SK-N-SH (cell line): ENCODE measurements around the gene PDXDC1. TPM values are rescaled to one million over a fixed set of nuclear protein-coding genes. Genes with fewer than 3 reads are reported as not detected.
"Not testable (repeated sequence)": the region's sequence is repeated elsewhere in the genome, so short reads cannot be mapped to it uniquely, and the experiment has no call there.

Source experiments
- CTCF ChIA-PET: fragments of 300-600, 350-600 bp; formaldehyde crosslinking; extraction: SDS; loops from one replicate; lab custom pipeline; 2021; lab: Yijun Ruan, JAX
- POLR2A ChIA-PET: fragments of 350-600 bp; sonication (Branson Sonifier 250); formaldehyde crosslinking; extraction: SDS; loops from one replicate; lab custom pipeline; 2020; ENCODE audit warnings: antibody characterized with exemption, inconsistent platforms; lab: Yijun Ruan, JAX
- DNase-seq: peaks from one replicate; pipeline ENCODE4 v3.0.0; 2012
- H2AFZ ChIP-seq: fragments of 200-600 bp; sonication (generic); 2 replicates; pipeline ENCODE4 v1.8.1; 2016; ENCODE audit warnings: antibody characterized with exemption, mild to moderate bottlenecking, low read depth
- H3F3A ChIP-seq: fragments of 200-600 bp; sonication (generic); replicated peaks from 2 replicates; pipeline ENCODE3; 2016; ENCODE audit warnings: antibody characterized with exemption, mild to moderate bottlenecking; ENCODE audit not compliant: insufficient read depth
- H3K27ac ChIP-seq, 2 experiments: fragments of 200-500 bp in 1 of 2; fragments of 200-600 bp in 1 of 2; sonication (Bioruptor generic) in 1 of 2; sonication (generic), shearing (Covaris generic) in 1 of 2; 2 replicates each; pipeline versions ENCODE4 v1.5.1 to v1.6.1; 2014 to 2016; ENCODE audit warnings: low read depth in 2 of 2, inconsistent platforms in 1 of 2, low read length in 1 of 2, mild to moderate bottlenecking in 1 of 2, mixed read lengths in 1 of 2
- H3K27me3 ChIP-seq: fragments of 200-600 bp; sonication (generic), shearing (Covaris generic); 2 replicates; pipeline ENCODE4 v1.6.1; 2016; ENCODE audit warnings: mixed run types; ENCODE audit not compliant: insufficient read depth
- H3K36me3 ChIP-seq, 2 experiments: fragments of 200-500 bp in 1 of 2; fragments of 200-600 bp in 1 of 2; sonication (Bioruptor generic) in 1 of 2; sonication (generic) in 1 of 2; replicated peaks in 1 of 2; 2 replicates each; pipeline versions ENCODE3 to v1.5.1; 2014 to 2016; ENCODE audit warnings: low read length in 1 of 2, mild to moderate bottlenecking in 1 of 2; ENCODE audit not compliant: insufficient read depth in 2 of 2, control insufficient read depth in 1 of 2
- H3K4me1 ChIP-seq, 2 experiments: fragments of 200-500 bp in 1 of 2; fragments of 200-600 bp in 1 of 2; sonication (Bioruptor generic) in 1 of 2; sonication (generic), shearing (Covaris generic) in 1 of 2; 2 replicates each; pipeline versions ENCODE4 v1.5.1 to v1.6.1; 2014 to 2016; ENCODE audit warnings: low read depth in 1 of 2, low read length in 1 of 2, mixed run types in 1 of 2; ENCODE audit not compliant: insufficient read depth in 2 of 2, control insufficient read depth in 1 of 2
- H3K4me2 ChIP-seq: fragments of 200-600 bp; sonication (generic), shearing (Covaris generic); 2 replicates; pipeline ENCODE4 v1.6.1; 2017; ENCODE audit warnings: mixed run types
- H3K4me3 ChIP-seq, 2 experiments: fragments of 200-500 bp in 1 of 2; fragments of 200-600 bp in 1 of 2; sonication (Bioruptor generic) in 1 of 2; sonication (generic), shearing (Covaris generic) in 1 of 2; 2 replicates each; pipeline versions ENCODE4 v1.5.1 to v1.8.1; 2014 to 2016; ENCODE audit warnings: low read depth in 2 of 2, inconsistent platforms in 1 of 2, low read length in 1 of 2, mild to moderate bottlenecking in 1 of 2, mixed read lengths in 1 of 2, moderate library complexity in 1 of 2
- H3K79me2 ChIP-seq: fragments of 200-600 bp; sonication (generic); 2 replicates; pipeline ENCODE4 v1.8.1; 2017; ENCODE audit warnings: mild to moderate bottlenecking; ENCODE audit not compliant: insufficient read depth
- H3K9ac ChIP-seq: fragments of 200-600 bp; sonication (generic); 2 replicates; pipeline ENCODE4 v1.6.1; 2017; ENCODE audit warnings: mixed run types
- H3K9me2 ChIP-seq: fragments of 200-600 bp; sonication (generic); 2 replicates; pipeline ENCODE4 v1.6.1; 2017; ENCODE audit warnings: mixed run types
- H3K9me3 ChIP-seq: fragments of 200-600 bp; sonication (generic); 2 replicates; pipeline ENCODE4 v1.6.1; 2017; ENCODE audit warnings: mixed run types, mild to moderate bottlenecking, moderate library complexity
- H4K20me1 ChIP-seq: fragments of 200-600 bp; sonication (generic); 2 replicates; pipeline ENCODE4 v1.6.1; 2017; ENCODE audit warnings: mild to moderate bottlenecking, mixed run types; ENCODE audit not compliant: insufficient read depth
- WGBS: methylation state at CpG from one replicate; pipeline ENCODE4 v1.1.6; 2017; ENCODE audit warnings: low lambda C conversion rate; 5-methylcytosine and 5-hydroxymethylcytosine counted together
- polyA plus RNA-seq, 3 experiments: library from polyadenylated mRNA; depleted of rRNA; stranded (reverse); fragments of >200 nt; gene quantifications; 2 replicates each; pipeline ENCODE4 v1.2.3, GENCODE V29; 2012

Gene PDXDC1
- polyA plus RNA-seq, 1 of the 3 experiments (the other 2 are of a cell fraction), result 37.4 TPM

DNA sequence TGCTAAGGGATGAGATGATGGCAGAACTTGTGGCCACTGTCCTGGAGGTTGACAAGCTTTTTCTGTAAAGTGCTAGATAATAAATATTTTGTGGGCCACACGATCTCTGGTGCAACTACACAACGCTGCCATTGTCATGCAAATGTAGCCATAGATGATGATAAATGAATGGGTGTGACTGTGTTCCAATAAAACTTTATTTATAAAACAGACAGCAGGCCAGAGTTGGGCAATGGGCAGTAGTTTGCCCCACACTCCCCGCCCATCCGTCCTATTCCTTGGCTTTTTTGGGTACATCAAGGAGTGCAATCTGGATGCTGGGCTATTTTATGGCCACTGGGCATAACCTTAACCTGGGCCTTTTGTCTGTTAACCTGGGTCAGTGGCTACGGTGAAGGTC is 184.8 kb downstream of the PDXDC1 start:
- POLR2A ChIA-PET, result not testable (repeated sequence)

GRCh38 chr16:15160571-15160970 is 185.7 kb downstream of the PDXDC1 start:
- H3K9me3 ChIP-seq, H3K9ac ChIP-seq, CTCF ChIA-PET, H3K4me3 ChIP-seq, DNase-seq, H3K4me2 ChIP-seq, H4K20me1 ChIP-seq, H3K79me2 ChIP-seq, H2AFZ ChIP-seq, H3K4me1 ChIP-seq, H3K36me3 ChIP-seq, POLR2A ChIA-PET, H3K27me3 ChIP-seq, H3K9me2 ChIP-seq, H3K27ac ChIP-seq, H3F3A ChIP-seq: not testable (repeated sequence)
- 87% methylated on average over 7 of the region's 10 CpGs for WGBS

More for the DNA sequence above, 184.8 kb downstream of the PDXDC1 start:
- DNase-seq, H3K9ac ChIP-seq, H3K36me3 ChIP-seq, H3K4me2 ChIP-seq, H3K4me3 ChIP-seq, H3F3A ChIP-seq, H3K9me3 ChIP-seq, H3K4me1 ChIP-seq, H2AFZ ChIP-seq, H3K79me2 ChIP-seq, CTCF ChIA-PET, H3K27me3 ChIP-seq, H3K27ac ChIP-seq, H3K9me2 ChIP-seq, H4K20me1 ChIP-seq: not testable (repeated sequence)
- 74% methylated on average over 4 of the region's 5 CpGs for WGBS

DNA sequence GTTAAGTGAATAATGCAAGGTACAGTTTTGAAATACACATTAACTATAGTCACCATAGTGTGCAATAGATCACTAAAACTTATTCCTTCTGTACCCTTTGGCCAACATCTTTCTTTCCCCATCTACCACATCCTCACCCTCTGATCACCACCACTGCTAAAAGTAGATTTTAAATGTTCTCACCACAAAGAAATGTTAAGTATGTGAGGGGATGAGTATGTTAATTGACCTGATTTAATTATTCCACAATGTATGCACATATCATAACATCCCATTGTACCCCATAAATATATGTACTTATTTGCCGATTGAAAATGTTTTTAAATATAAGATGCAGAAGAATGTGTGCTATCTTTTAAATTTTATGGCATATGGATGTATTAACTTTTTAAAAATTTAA is 188.2 kb downstream of the PDXDC1 start:
- H3K9me2 ChIP-seq, POLR2A ChIA-PET, H3K27me3 ChIP-seq, H3F3A ChIP-seq, H3K4me3 ChIP-seq, H3K27ac ChIP-seq, H3K79me2 ChIP-seq, H3K9me3 ChIP-seq, H2AFZ ChIP-seq, DNase-seq, H3K36me3 ChIP-seq, CTCF ChIA-PET, H3K9ac ChIP-seq, H4K20me1 ChIP-seq, H3K4me2 ChIP-seq, H3K4me1 ChIP-seq: not testable (repeated sequence)
- WGBS, result 88% methylated on average over 1 of the region's 1 CpG

DNA sequence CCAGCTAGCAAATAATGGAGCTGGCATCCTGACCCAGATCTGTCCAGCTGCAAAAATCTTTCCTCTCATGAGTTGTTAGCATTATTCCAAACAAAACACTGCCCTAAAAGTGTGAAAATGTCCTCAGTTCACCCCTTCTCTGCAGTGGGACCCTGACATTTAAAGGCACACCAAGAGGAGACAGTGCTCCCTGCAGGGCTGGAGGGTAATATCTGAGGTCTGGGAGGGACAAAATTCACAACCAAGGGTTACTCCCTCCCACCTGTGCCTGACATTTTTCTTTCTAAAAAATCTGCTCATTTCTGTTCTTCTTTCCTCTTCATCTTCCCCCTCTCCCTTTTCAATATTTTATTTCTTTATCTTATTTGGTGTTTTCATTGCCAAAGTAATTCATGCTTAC is 191.4 kb downstream of the PDXDC1 start:
- H3K4me3 ChIP-seq, H2AFZ ChIP-seq, H3K36me3 ChIP-seq, CTCF ChIA-PET, H3K4me2 ChIP-seq, DNase-seq, H3F3A ChIP-seq, H3K9me2 ChIP-seq, H3K9me3 ChIP-seq, H3K27ac ChIP-seq, H3K9ac ChIP-seq, H3K27me3 ChIP-seq, H3K79me2 ChIP-seq, H4K20me1 ChIP-seq, POLR2A ChIA-PET, H3K4me1 ChIP-seq: not testable (repeated sequence)

GRCh38 chr16:15168303-15168702 is 193.5 kb downstream of the PDXDC1 start:
- H3K9me2 ChIP-seq, H3K4me1 ChIP-seq, H4K20me1 ChIP-seq, H3F3A ChIP-seq, H3K4me3 ChIP-seq, H3K4me2 ChIP-seq, H2AFZ ChIP-seq, POLR2A ChIA-PET, H3K27ac ChIP-seq, H3K9me3 ChIP-seq, H3K79me2 ChIP-seq, DNase-seq, H3K36me3 ChIP-seq, H3K27me3 ChIP-seq, CTCF ChIA-PET, H3K9ac ChIP-seq: not testable (repeated sequence)
- 27% methylated on average over 3 of the region's 3 CpGs for WGBS

DNA sequence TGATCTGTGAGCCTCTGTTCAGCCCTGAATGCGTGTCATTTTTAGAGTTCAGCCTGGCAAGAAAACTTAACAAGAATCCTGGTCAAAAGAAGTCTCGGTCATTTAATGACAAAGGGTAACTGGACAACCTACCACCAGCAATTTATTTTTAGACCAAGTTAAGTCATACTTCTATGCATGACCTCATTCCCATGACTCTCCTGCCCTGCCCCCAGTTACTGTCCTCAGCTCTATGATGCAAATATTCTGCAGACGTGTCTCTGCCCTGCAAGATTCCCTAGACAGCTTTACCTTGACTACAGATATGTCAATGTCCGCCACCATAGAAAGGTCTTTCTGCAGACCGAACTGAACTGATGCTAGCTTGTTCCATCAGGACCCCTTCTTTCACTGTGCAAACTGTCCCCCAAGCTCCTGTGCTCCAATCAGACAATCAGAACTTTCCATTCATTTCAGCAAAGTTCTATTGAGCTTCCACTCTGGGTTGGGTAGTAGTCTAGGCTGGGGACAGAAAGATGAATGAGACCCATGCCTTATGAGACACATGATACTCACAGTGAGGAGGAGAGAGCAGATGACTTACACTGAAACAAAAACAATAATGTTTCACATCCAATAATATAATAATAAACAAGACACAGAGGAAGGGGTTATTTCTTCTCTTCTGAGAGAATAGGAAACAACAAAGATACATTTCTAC is 194.3 kb downstream of the PDXDC1 start:
- H3K36me3 ChIP-seq, H3F3A ChIP-seq, CTCF ChIA-PET, H2AFZ ChIP-seq, H3K4me1 ChIP-seq, H3K27ac ChIP-seq, H3K9me3 ChIP-seq, DNase-seq, POLR2A ChIA-PET, H4K20me1 ChIP-seq, H3K27me3 ChIP-seq, H3K9ac ChIP-seq, H3K79me2 ChIP-seq, H3K4me3 ChIP-seq, H3K4me2 ChIP-seq, H3K9me2 ChIP-seq: not testable (repeated sequence)
- 36% methylated on average over 5 of the region's 5 CpGs for whole genome bisulfite sequencing
